ENCODE measurements around the gene HACD1. TPM values are rescaled to one million over a fixed set of nuclear protein-coding genes. Genes with fewer than 3 reads are reported as not detected.
"Not testable (repeated sequence)": the region's sequence is repeated elsewhere in the genome, so short reads cannot be mapped to it uniquely, and the experiment has no call there.

HACD1 gene
- total RNA-seq, 1 donor from 2014 or later = 1.1 TPM

DNA sequence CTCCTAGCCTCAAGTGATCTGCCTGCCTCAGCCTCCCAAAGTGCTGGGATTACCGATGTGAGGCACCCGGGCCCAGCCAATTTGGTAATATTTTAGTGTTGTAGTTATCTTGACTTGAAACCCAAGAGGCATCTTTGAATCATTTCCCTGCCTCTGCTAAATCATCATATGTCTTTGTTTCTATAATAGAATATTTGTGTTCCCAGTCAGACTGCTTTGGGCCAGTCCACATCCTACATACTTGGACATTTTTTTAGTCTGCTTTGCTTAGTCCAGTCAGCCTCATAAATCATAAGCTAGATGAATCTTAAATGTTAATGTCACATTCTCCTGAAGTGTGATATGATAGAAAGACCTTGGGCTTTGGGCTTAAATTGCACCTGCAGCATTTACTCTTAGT is 32.7 kb upstream of the HACD1 start:
- DNase-seq = peak; percentile 34
- Mint-ChIP-seq H3K36me3 (ENCODE audit: low read depth) (peaks cover 64% of the 10 kb centered on the region), H3K4me1 (peaks cover 62% of the 10 kb centered on the region), H3K9me3 (peaks cover 15% of the 10 kb centered on the region), H3K27me3 (no peaks in the 10 kb centered on the region), H3K4me3 (no peak overlapping the region), H3K27ac (no peak overlapping the region)
- intact Hi-C loops (cut with micrococcal nuclease) = loop anchor here (5.0 to 10.0 kb wide), 2 partner anchors 833 to 1005 kb away; partner anchors contain the start of genes ARL5B, NSUN6 and RSU1

DNA sequence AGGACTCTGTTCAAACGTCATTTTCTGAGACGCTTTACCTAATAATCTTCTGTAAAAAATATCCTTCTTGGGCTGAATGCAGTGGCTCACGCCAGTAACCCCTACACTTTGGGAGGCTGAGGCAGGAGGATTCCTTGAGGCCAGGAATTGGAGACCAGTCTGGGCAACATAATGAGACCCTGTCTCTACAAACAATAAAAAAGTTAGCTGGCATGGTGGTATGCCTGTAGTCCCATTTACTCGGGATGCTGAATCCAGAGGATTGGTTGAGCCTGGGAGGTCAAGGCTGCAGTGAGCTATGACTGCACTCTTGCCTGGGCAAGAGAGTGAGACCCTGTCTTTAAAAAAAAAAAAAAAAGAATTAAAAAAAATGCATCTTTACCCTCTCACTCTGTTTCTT is 31.9 kb upstream of the HACD1 start:
- H3K4me3 Mint-ChIP-seq = peak overlapping the region; percentile 79
- H3K36me3 Mint-ChIP-seq (ENCODE audit: low read depth) = peaks cover 64% of the 10 kb centered on the region
- H3K27me3 Mint-ChIP-seq = no peaks in the 10 kb centered on the region
- peak overlapping the region; percentile 82 for H3K27ac Mint-ChIP-seq
- intact Hi-C loops (cut with micrococcal nuclease) = loop anchor here (5.0 to 10.0 kb wide), 2 partner anchors 832 to 1006 kb away; partner anchors contain the start of genes ARL5B, NSUN6 and RSU1
- peaks cover 15% of the 10 kb centered on the region for H3K9me3 Mint-ChIP-seq
- H3K4me1 Mint-ChIP-seq = peaks cover 62% of the 10 kb centered on the region
- peak; percentile 55 for DNase-seq

DNA sequence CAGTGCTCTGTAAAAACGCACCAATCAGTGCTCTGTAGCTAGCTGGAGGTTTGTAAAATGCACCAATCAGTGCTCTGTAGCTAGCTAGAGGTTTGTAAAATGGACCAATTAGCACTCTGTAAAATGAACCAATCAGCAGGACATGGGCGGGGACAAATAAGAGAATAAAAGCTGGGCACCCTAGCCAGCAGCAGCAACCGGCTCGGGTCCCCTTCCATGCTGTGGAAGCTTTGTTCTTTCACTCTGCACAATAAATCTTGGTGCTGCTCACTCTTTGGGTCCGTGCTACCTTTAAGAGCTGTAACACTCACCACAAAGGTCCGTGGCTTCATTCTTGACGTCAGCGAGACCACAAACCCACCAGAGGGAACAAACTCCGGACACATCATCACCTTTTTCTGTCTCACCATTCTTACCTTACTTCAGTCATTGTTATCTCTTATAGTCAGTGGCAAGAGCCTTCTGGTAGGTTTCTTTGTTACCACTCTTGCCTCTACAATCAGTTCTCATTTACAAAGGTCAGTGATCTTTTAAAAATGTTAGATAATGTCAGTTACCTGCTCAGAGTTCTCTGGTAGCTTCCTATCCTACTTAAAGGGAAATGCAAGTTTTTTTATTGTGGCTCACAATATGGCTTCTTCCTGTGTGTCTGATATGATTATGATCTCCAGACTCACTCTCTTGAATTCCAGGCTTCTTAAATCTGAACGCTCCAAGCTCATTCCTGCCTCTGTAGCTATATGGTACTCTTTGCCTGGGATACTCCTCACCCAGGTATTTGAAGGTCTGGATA is 31.3 kb upstream of the HACD1 start:
- peaks cover 58% of the 10 kb centered on the region for H3K36me3 Mint-ChIP-seq (ENCODE audit: low read depth)
- H3K27ac Mint-ChIP-seq = peak overlapping the region; percentile 82
- H3K27me3 Mint-ChIP-seq = no peaks in the 10 kb centered on the region
- DNase-seq = peak; percentile 84
- intact Hi-C loops (cut with micrococcal nuclease) = loop anchor here (5.0 to 10.0 kb wide), 2 partner anchors 831 to 1006 kb away; partner anchors contain the start of genes ARL5B, NSUN6 and RSU1
- peaks cover 9% of the 10 kb centered on the region for H3K9me3 Mint-ChIP-seq
- H3K4me1 Mint-ChIP-seq = peaks cover 60% of the 10 kb centered on the region
- H3K4me3 Mint-ChIP-seq = peak overlapping the region; percentile 79

DNA sequence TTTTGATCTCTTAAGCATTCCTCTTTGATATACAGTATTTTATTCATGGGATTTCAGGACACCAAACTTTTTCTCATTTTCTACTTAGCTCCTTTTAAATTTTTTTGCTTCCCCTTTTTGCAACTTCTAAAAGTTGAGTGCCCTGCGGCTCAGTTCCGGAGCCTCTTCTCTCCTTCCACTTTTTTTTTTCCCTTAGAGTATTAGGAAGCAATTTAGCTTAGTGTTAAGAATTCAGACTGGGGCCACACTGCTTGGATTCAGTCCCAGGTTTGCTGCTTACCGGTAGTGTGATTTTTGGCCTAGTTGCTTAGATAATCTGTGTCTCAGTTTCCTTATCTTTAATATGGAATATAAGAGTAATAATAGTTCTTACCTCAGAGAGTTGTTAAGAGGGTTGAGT is 30.2 kb upstream of the HACD1 start:
- intact Hi-C loops (cut with micrococcal nuclease) = loop anchor here (5.0 to 10.0 kb wide), 2 partner anchors 830 to 1007 kb away; partner anchors contain the start of genes ARL5B, NSUN6 and RSU1
- peak; percentile 45 for DNase-seq
- peaks cover 5% of the 10 kb centered on the region for H3K9me3 Mint-ChIP-seq
- H3K4me1 Mint-ChIP-seq = peaks cover 63% of the 10 kb centered on the region
- H3K36me3 Mint-ChIP-seq (ENCODE audit: low read depth) = peaks cover 49% of the 10 kb centered on the region
- H3K27me3 Mint-ChIP-seq = no peaks in the 10 kb centered on the region
- peak overlapping the region; percentile 17 for H3K4me3 Mint-ChIP-seq
- peak overlapping the region; percentile 77 for H3K27ac Mint-ChIP-seq

DNA sequence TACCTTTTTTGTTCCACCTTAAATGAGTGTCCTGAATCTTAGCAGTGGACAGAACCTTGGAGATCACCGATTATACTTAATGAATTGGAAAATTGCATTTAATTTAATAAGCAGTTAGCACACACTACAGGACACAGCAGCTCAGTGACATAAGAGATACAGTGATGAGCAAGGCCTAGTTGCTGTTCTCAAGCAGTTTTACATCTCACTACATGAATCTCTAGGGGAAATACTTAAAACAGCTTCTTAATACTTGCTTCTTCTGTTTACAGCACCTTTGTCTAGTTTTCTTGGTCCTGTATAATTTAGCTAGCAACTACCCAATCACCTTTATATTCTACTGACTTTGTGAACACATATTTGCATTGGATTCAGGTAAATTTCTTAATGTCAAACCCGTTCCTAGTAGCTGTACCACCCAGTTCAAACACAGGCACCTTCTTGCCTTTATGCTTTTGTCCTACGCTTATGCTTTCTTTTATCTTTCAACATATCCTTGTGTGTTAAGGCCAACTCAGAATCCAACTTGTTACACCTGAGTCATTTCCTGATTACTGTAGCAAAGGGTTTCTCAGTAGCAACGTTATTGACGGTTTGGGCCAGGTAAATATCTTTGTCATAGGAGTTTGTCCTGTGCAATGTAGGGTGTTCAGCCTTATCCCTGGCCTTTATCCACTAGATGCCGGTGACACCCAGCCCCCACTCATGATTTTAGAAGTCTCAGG is 28.6 kb upstream of the HACD1 start:
- DNase-seq = peak; percentile 73
- peaks cover 35% of the 10 kb centered on the region for H3K36me3 Mint-ChIP-seq (ENCODE audit: low read depth)
- H3K27ac Mint-ChIP-seq = peak overlapping the region; percentile 100
- peaks cover 5% of the 10 kb centered on the region for H3K9me3 Mint-ChIP-seq
- peak overlapping the region; percentile 96 for H3K4me3 Mint-ChIP-seq
- peaks cover 57% of the 10 kb centered on the region for H3K4me1 Mint-ChIP-seq
- intact Hi-C loops (cut with micrococcal nuclease) = loop anchor here (1.0 to 10.0 kb wide), 5 partner anchors 10 to 1009 kb away; partner anchors contain the start of genes ARL5B, NSUN6 and RSU1
- H3K27me3 Mint-ChIP-seq = no peaks in the 10 kb centered on the region

DNA sequence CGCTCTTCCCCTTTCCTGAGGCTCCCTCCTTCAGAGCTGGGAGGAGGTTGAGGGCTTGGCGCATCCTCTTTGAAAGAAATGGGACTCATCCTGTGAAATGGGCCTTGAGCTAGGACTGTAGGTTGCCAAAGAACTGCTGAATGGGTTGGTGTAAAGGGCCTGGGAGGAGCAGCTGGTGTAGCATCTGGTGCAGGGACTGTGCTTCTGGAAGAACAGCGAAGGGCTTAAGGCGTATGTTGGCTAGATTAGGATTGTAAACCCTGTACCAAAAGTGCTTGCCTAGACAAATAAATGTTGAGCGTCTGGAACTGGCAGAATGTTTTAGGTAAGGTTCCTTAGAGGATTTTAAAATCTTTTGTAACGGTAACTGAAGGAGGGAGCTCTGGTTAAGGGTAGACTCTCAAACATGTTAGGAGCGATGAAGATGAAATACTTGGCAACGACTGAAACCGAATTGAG is 27.3 kb upstream of the HACD1 start:
- intact Hi-C loops (cut with micrococcal nuclease) = loop anchor here (1.0 to 10.0 kb wide), 5 partner anchors 27 to 1010 kb away; partner anchors contain the start of genes ARL5B, HACD1, NSUN6 and VIM

DNA sequence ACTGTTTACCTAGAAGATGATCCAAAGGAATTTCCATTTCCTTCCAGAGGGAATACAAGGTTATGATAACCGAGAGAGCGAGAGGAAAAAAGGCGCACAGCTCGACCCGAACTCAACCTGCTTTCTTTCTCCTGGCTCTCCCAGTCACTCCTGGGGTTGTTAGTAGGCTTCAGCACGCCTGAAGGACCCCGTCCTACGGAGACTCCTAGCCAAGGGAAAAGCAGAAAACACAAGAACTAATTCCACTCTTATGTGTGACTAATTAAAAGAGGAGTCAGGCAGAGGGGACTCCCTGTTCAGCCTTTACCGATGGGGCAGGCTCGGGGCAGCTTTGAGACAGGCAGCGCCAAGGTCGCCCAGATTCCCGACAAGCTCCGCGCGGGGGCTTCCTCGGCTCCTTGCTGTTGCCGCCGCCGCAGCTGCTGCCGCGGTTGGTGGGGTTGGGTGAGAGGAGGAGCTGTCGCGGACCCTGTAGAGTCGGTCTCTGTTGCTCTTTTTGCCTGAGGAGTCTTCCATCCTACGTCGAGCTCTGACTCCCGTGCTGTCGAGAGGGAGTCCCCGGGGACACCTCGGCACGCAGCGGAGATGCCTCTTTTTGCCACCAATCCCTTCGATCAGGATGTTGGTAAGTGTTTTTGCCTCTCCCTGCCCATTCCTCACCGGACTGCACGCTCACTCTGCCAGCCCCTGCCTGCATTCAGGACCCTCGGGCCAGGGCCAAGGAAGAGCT is 26.7 kb upstream of the HACD1 start, which contains the start of gene STAM:
STAM (plus strand) TSS at position 397 of the 730 bp plus-strand sequence; CDS start at position 586, 189 bp downstream.
- intact Hi-C loops (cut with micrococcal nuclease) = loop anchor here (1.0 to 10.0 kb wide), 7 partner anchors 27 to 1011 kb away; partner anchors contain the start of genes ARL5B, HACD1, NSUN6 and VIM
- Mint-ChIP-seq H3K9me3 (peaks cover 5% of the 10 kb centered on the region), H3K27ac (peak within 1 kb of the TSS; percentile 100), H3K4me3 (peak within 1 kb of the TSS; percentile 96), H3K36me3 (ENCODE audit: low read depth) (peaks cover 24% of the 10 kb centered on the region), H3K27me3 (no peaks in the 10 kb centered on the region), H3K4me1 (peaks cover 44% of the 10 kb centered on the region)
- peak; percentile 97 for DNase-seq

More for the DNA sequence above, 27.3 kb upstream of the HACD1 start:
- H3K9me3 Mint-ChIP-seq = peaks cover 5% of the 10 kb centered on the region
- peaks cover 26% of the 10 kb centered on the region for H3K36me3 Mint-ChIP-seq (ENCODE audit: low read depth)
- H3K4me1 Mint-ChIP-seq = peaks cover 47% of the 10 kb centered on the region
- peak overlapping the region; percentile 96 for H3K4me3 Mint-ChIP-seq
- DNase-seq = no peak
- H3K27ac Mint-ChIP-seq = peak overlapping the region; percentile 100
- H3K27me3 Mint-ChIP-seq = no peaks in the 10 kb centered on the region

DNA sequence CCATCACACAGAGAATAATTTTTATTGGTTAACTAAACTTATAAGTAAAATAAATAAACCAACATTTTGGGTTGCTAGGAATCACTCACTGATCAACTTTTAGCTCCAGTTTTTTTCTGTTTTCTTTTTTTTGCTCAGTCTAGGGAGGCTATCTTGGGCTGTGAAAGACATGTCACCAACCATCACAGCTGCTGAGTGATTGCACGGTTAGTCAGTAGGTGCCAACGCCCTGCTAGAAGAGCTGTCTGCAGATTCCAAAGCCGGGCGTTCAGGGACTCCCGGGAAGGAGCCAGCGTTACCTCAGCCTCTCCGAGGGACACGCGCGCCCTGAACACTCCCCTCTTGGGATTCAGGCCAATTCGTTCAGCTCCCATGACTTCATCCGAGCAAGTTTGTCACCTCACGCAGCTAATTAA is 26.2 kb upstream of the HACD1 start:
- peak overlapping the region; percentile 100 for H3K27ac Mint-ChIP-seq
- DNase-seq = no peak
- H3K4me3 Mint-ChIP-seq = peak overlapping the region; percentile 96
- no peaks in the 10 kb centered on the region for H3K27me3 Mint-ChIP-seq
- peaks cover 5% of the 10 kb centered on the region for H3K9me3 Mint-ChIP-seq
- H3K4me1 Mint-ChIP-seq = peaks cover 39% of the 10 kb centered on the region
- H3K36me3 Mint-ChIP-seq (ENCODE audit: low read depth) = peaks cover 21% of the 10 kb centered on the region
- intact Hi-C loops (cut with micrococcal nuclease) = loop anchor here (1.0 to 10.0 kb wide), 6 partner anchors 42 to 1011 kb away; partner anchors contain the start of genes ARL5B, NSUN6 and VIM

DNA sequence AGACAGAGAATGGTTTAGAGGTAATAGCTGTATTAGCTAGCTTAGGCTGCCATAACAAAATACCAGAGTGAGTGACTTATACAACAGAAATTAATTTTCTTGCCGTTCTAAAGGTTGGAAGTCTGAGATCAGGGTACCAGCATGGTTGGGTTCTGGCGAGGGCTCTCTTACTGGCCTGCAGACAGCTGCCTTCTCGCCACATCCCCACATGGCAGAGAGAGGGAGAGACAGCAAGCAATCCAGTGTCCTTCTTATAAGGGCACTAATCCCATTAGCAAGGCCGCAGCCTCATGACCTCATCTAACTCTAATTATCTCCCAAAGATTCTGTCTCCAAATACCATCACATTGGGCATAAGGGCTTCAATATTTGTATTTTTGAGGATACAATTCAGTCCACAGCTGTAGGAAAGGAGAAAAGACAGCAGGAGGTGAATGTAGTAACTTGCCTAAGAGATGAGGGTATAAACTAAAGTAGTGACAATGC is 23.2 kb upstream of the HACD1 start:
- Mint-ChIP-seq H3K27ac (no peak overlapping the region), H3K27me3 (peaks cover 5% of the 10 kb centered on the region), H3K4me3 (no peak overlapping the region), H3K36me3 (ENCODE audit: low read depth) (peaks cover 4% of the 10 kb centered on the region), H3K4me1 (peaks cover 14% of the 10 kb centered on the region), H3K9me3 (no peaks in the 10 kb centered on the region)
- intact Hi-C loops (cut with micrococcal nuclease) = loop anchor here (5.0 to 10.0 kb wide), 4 partner anchors 62 to 1014 kb away; partner anchors contain the start of genes ARL5B, NSUN6 and VIM
- no peak for DNase-seq

DNA sequence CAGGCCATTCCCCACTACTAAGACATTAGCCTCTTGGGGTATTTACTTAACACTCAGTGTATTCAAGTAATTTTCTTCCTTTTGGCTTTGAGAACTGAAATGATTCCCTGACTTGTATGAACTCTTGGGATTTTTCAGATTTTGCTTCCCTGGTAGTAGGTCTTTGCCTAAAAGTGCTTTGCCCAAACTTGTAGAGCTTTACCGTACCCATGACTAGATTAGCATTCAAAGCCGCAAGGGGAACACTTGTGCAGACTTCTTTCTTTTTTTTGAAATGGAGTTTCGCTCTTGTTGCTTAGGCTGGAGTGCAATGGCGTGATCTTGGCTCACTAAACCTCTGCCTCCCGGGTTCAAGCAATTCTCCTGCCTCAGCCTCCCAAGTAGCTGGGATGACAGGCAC is 20.7 kb upstream of the HACD1 start:
- H3K27me3 Mint-ChIP-seq = peaks cover 14% of the 10 kb centered on the region
- no peak overlapping the region for H3K27ac Mint-ChIP-seq
- intact Hi-C loops (cut with micrococcal nuclease) = no loop called here
- no peak overlapping the region for H3K4me3 Mint-ChIP-seq
- DNase-seq = peak; percentile 19
- no peaks in the 10 kb centered on the region for H3K36me3 Mint-ChIP-seq (ENCODE audit: low read depth)
- no peaks in the 10 kb centered on the region for H3K9me3 Mint-ChIP-seq
- peaks cover 4% of the 10 kb centered on the region for H3K4me1 Mint-ChIP-seq

DNA sequence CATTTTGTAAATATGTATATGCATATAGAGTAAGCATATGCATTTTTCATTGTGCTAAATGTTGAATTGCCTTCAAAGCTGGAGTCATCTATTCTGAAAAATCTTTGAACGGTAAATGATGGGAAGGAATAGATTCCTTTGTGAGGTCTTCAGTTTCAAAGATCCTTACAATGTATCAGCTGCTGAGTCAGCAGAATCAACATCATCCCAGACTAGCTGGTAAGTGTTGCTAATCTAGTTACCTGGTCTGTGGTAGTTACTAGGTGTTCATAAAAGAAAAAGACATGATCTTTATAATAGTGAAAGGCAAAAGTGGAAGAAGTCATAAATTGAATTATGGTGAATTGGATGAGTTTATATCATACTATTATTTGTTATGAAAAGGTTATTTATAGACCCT is 16.2 kb upstream of the HACD1 start:
- Mint-ChIP-seq H3K4me1 (no peaks in the 10 kb centered on the region), H3K4me3 (no peak overlapping the region), H3K36me3 (ENCODE audit: low read depth) (no peaks in the 10 kb centered on the region), H3K27me3 (peaks cover 14% of the 10 kb centered on the region), H3K9me3 (no peaks in the 10 kb centered on the region), H3K27ac (no peak overlapping the region)
- no peak for DNase-seq
- intact Hi-C loops (cut with micrococcal nuclease) = no loop called here

DNA sequence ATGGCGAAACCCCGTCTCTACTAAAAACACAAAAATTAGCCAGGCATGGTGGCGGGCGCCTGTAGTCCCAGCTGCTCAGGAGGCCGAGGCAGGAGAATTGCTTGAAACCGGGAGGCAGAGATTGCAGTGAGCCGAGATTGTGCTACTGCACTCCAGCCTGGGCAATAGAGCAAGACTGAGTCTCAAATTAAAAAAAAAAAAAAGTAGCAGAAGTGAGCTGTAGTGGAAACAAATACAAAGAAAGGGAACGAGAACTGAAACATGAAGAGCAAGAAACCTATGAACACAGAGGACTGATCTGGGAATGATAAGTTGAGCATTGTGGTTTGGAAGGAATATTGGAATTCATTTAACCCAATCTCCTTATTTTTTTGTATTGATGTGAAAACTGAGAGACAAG is 15.4 kb upstream of the HACD1 start:
- H3K27me3 Mint-ChIP-seq = peaks cover 15% of the 10 kb centered on the region
- DNase-seq; H3K4me1 Mint-ChIP-seq; H3K27ac Mint-ChIP-seq; intact Hi-C loops (cut with micrococcal nuclease); H3K4me3 Mint-ChIP-seq; H3K36me3 Mint-ChIP-seq (ENCODE audit: low read depth); H3K9me3 Mint-ChIP-seq: not testable (repeated sequence)

DNA sequence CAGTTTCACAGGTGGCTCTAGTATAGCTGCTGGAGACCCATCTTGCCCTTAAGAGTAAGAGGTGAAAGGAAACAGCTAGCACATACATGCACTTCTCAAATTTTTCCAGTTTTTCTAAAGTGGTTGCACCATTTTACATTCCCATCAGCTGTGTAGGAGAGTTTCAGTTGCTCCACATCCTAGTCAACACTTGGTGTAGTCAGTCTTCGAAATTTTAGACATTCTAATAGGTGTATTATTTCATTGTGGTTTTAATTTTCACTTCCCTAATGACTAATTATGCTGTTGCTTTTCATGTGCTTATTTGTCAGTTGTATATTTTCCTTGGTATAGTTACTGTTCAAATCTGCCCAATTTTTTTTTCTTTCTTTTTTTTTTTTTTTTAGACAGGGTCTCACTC is 9.5 kb upstream of the HACD1 start:
- no peaks in the 10 kb centered on the region for H3K9me3 Mint-ChIP-seq
- H3K4me1 Mint-ChIP-seq = no peaks in the 10 kb centered on the region
- no peak overlapping the region for H3K27ac Mint-ChIP-seq
- H3K27me3 Mint-ChIP-seq = peaks cover 25% of the 10 kb centered on the region
- no peaks in the 10 kb centered on the region for H3K36me3 Mint-ChIP-seq (ENCODE audit: low read depth)
- intact Hi-C loops (cut with micrococcal nuclease) = no loop called here
- no peak overlapping the region for H3K4me3 Mint-ChIP-seq
- DNase-seq = no peak

All from activated CD4-positive, alpha-beta T cell treated with anti-CD3 and anti-CD28 coated beads, Interleukin-2, amount 10 ng/mL, durations not matched to agents 24 days and 14 days (primary cell).